Measurements from ENCODE around the gene ROR2.

ROR2 gene

GRCh38 chr9:91710158-91710557 lies 239.9 kb downstream of the ROR2 start:
- DNase-seq = no peak

- no peak for DNase-seq
Observed at GRCh38 chr9:91705386-91705785, 244.6 kb downstream of the ROR2 start.

GRCh38 chr9:91700475-91700874 lies 249.6 kb downstream of the ROR2 start:
- DNase-seq = no peak

- no peak for DNase-seq
Observed at GRCh38 chr9:91698266-91698665, 251.8 kb downstream of the ROR2 start.

GRCh38 chr9:91697201-91697600 lies 252.8 kb downstream of the ROR2 start:
- no peak for DNase-seq

GRCh38 chr9:91694081-91694870 lies 255.8 kb downstream of the ROR2 start:
- DNase-seq = no peak

GRCh38 chr9:91693226-91693625 lies 256.8 kb downstream of the ROR2 start:
- DNase-seq = no peak

GRCh38 chr9:91690540-91691249 lies 259.3 kb downstream of the ROR2 start:
- no peak for DNase-seq

- no peak for DNase-seq
Observed at GRCh38 chr9:91689006-91689405, 261.0 kb downstream of the ROR2 start.

GRCh38 chr9:91683269-91683668 lies 266.8 kb downstream of the ROR2 start:
- no peak for DNase-seq

- DNase-seq = no peak
Observed at GRCh38 chr9:91682806-91683205, 267.2 kb downstream of the ROR2 start.

GRCh38 chr9:91681461-91682305 lies 268.3 kb downstream of the ROR2 start:
- peak; percentile 85 for DNase-seq

- DNase-seq = no peak
Observed at GRCh38 chr9:91680998-91681397, 269.0 kb downstream of the ROR2 start.

- no peak for DNase-seq
Observed at GRCh38 chr9:91680106-91680505, 269.9 kb downstream of the ROR2 start.

GRCh38 chr9:91678807-91679580 lies 271.0 kb downstream of the ROR2 start:
- no peak for DNase-seq

GRCh38 chr9:91677822-91678436 lies 272.1 kb downstream of the ROR2 start:
- no peak for DNase-seq

GRCh38 chr9:91677331-91677730 lies 272.7 kb downstream of the ROR2 start:
- DNase-seq = no peak

GRCh38 chr9:91676046-91676445 lies 274.0 kb downstream of the ROR2 start:
- DNase-seq = no peak

- no peak for DNase-seq
Observed at GRCh38 chr9:91664663-91665062, 285.4 kb downstream of the ROR2 start.

GRCh38 chr9:91663858-91664257 lies 286.2 kb downstream of the ROR2 start:
- no peak for DNase-seq

GRCh38 chr9:91661451-91661850 lies 288.6 kb downstream of the ROR2 start:
- no peak for DNase-seq

- DNase-seq = no peak
Observed at GRCh38 chr9:91660521-91660920, 289.5 kb downstream of the ROR2 start.
